GDM1 (cell line): ENCODE data around the gene SOX2.
A peak's percentile ranks its signal among the peaks of the same experiment; 100 is the strongest.

Source experiments
- DNase-seq: peaks from one replicate; lab custom pipeline; 2025; lab: John Stamatoyannopoulos, UW

The SOX2 gene

GRCh38 chr3:181711325-181712135 lies at the start of gene SOX2:
Gene SOX2, plus strand, starts transcription at chr3:181711925. Its CDS starts 436 bp downstream, at chr3:181712361.
- DNase-seq, result no peak

- no peak for DNase-seq
These were observed 28.2 kb upstream of the SOX2 start for GRCh38 chr3:181683563-181683962.

GRCh38 chr3:181687190-181687589 lies 24.5 kb upstream of the SOX2 start:
- DNase-seq, result no peak

- no peak for DNase-seq
These were observed 24.0 kb upstream of the SOX2 start for GRCh38 chr3:181687731-181688130.

GRCh38 chr3:181689546-181689945 lies 22.2 kb upstream of the SOX2 start:
- no peak for DNase-seq

- no peak for DNase-seq
These were observed 21.0 kb upstream of the SOX2 start for GRCh38 chr3:181690769-181691168.

GRCh38 chr3:181691901-181692300 lies 19.8 kb upstream of the SOX2 start:
- no peak for DNase-seq

- DNase-seq, result no peak
These were observed 19.2 kb upstream of the SOX2 start for GRCh38 chr3:181692311-181693145.

- DNase-seq, result no peak
These were observed 18.4 kb upstream of the SOX2 start for GRCh38 chr3:181693280-181693679.

GRCh38 chr3:181694805-181695660 lies 16.7 kb upstream of the SOX2 start:
- DNase-seq, result no peak

- DNase-seq, result no peak
These were observed 15.8 kb upstream of the SOX2 start for GRCh38 chr3:181695661-181696491.

GRCh38 chr3:181696626-181697230 lies 15.0 kb upstream of the SOX2 start:
- no peak for DNase-seq

- no peak for DNase-seq
These were observed 13.3 kb upstream of the SOX2 start for GRCh38 chr3:181698263-181698954.

- no peak for DNase-seq
These were observed 12.4 kb upstream of the SOX2 start for GRCh38 chr3:181699171-181699903.

GRCh38 chr3:181700168-181701087 lies 11.3 kb upstream of the SOX2 start:
- DNase-seq, result peak; percentile 54

GRCh38 chr3:181701096-181701495 lies 10.6 kb upstream of the SOX2 start:
- DNase-seq, result no peak

GRCh38 chr3:181703601-181704420 lies 7.9 kb upstream of the SOX2 start:
- DNase-seq, result no peak
